GM18502 (cell line): ENCODE measurements around the gene SLC17A9.

Source experiments
- ATAC-seq: cut with Tn5 transposase; IDR thresholded peaks from one replicate; pipeline ENCODE4 v1.9.1; 2021; ENCODE audit warnings: mild to moderate bottlenecking; ENCODE audit not compliant: unreplicated experiment, poor library complexity

Gene SLC17A9, protein sequence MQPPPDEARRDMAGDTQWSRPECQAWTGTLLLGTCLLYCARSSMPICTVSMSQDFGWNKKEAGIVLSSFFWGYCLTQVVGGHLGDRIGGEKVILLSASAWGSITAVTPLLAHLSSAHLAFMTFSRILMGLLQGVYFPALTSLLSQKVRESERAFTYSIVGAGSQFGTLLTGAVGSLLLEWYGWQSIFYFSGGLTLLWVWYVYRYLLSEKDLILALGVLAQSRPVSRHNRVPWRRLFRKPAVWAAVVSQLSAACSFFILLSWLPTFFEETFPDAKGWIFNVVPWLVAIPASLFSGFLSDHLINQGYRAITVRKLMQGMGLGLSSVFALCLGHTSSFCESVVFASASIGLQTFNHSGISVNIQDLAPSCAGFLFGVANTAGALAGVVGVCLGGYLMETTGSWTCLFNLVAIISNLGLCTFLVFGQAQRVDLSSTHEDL

DNA sequence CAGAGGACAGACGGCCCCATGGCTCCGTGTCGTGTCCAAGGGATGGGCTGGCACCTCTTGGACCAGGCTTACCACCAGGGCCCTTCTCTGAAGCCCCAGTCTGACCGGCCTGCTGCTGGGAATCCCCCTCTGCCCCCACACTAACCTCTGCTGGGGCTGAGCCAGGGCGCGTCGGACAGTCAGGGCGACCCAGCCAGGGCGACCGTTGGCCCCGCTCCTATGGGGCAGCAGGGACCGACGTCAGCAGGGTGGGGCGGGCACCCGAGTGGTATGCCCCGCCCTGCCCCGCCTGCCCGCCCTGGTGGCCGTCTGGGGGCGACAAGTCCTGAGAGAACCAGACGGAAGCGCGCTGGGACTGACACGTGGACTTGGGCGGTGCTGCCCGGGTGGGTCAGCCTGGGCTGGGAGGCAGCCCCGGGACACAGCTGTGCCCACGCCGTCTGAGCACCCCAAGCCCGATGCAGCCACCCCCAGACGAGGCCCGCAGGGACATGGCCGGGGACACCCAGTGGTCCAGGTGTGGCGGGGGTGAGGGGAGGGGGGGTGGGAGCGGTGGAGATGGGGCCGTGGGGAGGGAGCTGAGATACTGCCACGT is at the start of gene SLC17A9:
Gene SLC17A9 (plus strand): TSS at position 337 of the 595 bp plus-strand sequence. CDS start 122 bp downstream, at position 459.
- peak; percentile 61 for ATAC-seq

DNA sequence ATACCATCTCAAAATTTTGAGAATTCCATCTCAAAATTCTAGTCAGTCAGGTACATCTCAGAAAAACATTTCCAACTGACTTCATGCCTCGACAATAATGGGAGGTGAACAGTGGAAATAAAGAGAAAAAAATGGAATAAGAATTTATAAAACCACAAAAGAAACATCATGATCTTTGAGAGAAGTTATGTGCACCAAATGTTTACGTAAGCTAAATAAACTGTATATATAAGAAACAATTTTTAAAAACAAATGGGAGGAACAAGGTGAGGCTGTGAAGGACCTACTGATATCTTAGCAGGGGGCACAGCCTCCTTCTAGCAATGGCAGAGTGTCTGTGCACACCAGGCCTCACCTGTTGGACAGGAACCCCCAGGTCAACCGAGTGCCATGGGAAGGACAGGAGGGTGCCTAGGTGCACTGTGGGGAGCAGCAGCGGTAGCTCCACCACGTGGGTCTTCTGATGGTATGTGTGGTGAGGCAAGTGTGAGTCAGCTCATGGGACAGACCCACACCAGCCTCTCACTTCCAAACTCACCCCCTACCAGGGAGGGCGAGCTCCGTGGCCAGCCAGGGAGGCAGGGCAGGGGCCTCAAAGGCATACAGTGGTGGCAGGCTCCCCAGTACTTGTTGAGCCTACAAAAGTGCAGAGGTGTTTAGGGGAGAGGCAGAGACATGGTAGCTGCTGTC is 49.4 kb upstream of the SLC17A9 start:
- no peak for ATAC-seq

DNA sequence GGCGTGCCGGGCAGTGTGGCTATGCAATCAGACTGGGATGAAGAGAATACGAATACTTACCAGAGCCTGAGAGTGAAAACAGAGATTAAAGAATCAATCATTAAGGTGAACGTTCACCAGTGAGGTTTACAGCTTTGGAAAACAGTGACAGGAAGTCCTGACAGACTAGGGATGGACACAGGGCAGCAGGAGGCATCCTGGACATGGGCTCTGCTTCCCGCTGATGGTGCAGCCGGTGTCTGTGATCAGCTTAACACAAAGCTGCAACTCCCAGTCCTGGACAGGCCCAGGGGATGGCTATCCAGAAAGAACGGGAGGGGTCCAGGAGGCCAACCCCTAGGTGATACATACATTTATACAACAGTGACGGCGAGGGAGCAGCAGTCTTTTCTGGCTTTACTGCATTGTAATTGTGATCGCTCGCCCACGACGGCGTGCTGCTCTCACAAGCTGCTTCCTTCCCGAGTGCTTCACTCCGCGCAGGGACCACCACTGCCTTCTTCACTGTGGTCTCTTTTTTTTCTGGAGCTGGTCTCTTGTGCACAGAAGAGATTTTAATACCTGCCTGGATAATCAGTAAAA is 46.9 kb upstream of the SLC17A9 start:
- no peak for ATAC-seq

DNA sequence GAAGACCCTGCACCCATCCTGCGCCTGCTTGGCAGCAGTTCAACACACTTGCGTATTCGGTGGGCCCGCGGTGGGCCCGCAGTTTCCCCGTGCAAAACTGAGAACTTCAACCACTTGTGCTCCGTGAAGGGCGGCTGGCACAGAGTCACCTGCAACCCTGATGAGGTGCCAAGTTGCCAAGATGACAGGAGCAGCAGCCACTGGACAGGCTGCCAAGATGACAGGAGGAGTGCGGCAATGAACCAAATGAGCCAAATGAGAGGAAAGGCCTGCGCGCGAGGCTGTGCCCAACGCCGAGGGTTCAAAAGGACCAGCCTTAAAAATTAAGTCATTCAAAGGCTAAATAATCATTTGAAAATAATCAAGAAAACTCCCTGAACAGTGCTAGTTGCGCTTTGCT is 46.3 kb upstream of the SLC17A9 start:
- ATAC-seq, result no peak

DNA sequence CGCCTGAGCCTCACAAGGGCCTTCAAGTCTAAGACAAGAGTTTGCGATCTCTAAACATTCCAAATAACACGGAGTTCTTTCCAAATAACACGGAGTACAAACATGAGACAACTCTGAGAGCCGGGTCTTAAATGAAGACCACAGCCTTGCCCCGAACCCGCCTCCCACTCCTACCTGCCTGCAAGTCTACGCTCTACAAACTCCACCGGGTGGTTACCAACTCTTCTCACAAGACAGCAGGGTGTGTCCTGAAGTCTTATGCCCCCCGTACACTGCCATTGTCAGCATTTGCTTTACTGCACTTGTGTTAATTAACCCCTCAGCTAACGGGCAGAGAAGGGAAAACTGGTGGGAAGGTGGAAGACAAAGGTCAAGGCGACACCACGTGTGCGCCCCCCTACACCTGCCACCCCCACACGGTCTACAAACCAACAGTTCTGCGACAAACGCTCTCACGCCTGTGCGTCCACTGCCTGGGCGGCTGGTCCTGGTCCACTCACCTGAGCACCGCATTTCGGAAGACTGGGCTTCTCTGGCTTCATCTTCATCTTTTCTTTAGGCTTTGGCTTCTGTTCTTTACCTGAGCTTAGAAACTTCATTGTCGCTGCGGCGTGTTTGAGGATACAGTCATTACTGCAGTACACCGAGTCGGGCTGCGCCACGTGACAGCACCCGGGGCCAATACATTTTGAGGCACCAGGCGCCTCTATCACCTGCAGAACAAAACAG is 45.7 kb upstream of the SLC17A9 start:
- no peak for ATAC-seq

DNA sequence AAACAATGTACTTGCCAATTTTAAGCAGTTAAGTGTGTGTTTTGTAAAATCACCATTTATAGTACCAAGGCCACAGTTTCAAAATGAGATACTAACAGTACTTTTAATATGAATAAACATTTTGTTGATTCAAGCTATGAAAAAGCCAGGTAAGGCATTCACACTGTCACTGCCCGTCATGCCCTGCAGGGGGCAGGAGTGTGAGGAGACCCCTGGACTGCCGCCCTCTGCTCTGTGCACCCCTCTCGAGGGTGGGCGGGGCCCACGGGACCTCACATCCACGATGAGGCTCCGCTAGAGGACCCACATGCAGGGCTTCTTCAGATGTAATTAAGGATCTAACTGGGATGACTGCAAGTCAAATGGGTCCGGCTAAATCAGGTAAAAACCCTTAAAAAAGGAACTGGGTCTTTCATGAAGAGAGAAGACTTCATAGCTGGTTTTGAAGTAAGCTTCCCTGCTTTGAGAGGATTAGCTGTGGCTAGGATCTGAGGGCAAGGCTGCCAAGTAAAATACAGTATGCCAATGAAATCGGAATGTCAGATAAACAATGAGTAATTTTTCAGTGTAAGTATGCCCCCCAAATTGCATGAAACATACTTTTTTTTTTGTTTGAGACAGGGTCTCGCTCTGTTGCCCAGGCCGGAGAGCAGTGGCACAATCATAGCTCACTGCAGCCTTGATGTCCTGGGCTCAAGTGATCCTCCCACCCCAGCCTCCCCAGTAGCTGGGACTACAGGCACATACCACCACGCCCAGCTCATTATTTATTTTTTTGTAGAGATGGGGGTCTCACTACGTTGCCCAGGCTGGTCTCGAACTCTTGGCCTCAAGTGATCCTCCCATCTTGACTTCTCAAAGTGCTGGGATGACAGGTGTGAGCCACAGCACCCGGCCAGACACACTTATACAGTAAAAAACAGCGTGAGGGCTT is 44.9 kb upstream of the SLC17A9 start:
- no peak for ATAC-seq

DNA sequence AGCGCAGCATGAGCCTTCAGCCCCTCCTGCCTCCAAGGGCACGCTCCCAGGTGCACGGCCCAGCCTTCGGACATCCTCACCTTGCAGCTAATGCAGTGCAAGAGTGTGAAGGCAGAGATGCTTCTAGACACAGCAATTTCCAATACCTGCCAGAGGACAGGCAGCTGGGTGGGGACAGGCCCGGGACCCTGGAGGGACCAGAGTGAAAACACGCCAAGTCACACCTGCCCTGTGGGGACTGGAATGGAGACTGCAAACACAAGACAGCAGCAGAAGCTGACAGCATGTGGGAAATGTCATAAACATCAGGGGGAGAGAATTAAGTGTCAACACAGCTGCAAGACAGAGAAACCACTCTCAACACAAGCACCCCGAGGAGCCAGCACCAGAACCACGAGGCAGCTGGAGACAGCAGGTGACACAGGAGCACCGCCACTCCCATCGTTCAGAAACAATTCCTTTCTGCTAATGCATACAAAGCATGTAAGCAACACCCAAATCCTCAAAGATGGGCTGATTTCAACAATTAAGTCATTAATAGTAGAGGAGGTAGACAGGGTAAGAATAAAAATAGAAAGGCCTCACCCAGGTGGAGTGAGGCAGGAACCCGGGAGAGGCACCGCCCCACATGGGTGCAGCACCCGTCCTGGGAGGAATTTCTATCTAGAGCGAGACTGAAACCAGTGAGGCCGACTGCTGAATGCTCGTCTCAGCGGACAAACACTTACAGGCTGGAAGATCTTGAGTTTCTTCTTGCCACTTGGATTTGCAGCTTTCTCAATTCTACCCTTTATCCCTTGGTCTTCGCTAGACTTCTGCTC is 43.3 kb upstream of the SLC17A9 start:
- ATAC-seq, result no peak

DNA sequence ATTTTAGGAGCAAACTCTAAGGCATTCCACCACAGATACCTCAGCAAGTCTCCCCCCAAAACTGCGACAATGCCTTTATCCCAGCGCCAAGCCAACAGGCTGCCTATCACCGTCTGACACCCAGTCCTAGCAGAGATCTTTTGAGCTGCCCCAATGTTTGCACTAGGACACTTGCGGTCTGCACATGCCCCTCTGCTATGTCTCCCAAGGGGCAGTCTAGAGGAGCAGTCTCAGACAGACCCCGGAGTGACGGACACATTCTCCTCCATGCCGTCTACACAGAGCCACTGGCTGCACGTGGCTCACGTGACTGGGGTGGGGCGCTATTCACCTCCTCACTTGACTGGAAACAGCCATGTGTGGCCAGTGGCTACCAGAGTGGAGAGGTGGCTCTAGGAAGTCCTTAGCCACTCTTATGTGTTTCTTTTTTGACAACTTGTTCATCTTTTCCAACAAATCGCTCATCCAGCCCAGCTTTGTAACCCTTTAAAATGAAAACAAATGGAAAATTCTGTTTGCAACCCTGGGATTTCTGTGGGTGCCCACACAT is 42.2 kb upstream of the SLC17A9 start:
- no peak for ATAC-seq

DNA sequence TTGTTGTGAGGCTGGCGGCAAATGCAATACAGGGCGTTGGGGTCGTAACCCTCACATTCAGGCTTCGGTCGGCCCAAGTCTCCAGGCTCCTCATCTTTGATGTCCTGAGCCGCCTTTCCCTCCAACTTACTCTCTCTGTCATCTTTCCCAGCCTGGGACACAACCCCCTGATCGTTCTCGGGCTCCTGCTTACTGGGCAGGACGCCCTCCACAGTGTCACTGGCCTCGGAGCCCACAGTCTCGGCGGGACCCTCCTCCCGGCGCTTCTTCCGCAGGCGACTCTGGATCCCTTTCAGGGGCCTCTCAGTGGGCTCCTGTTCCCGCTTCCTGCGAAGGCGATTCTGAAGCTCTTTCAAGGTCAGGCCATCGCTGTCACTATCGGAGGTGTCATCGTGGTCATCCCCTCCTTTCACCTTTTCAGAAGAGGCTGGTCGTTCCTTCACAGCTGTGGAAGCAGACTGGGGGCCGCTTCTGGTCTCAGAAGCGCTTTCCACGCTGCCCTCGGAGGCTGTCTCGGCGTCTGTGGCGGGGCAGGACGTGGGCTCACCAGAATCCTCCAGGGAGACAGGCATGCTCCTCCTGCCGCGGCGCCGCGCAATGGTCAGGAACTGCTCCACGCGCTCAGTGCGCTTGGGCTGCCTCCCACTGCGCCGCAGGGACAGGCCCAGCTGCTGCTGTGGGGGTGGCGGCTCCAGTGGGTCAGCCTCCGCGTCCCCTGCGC is 41.6 kb upstream of the SLC17A9 start:
- ATAC-seq, result no peak

DNA sequence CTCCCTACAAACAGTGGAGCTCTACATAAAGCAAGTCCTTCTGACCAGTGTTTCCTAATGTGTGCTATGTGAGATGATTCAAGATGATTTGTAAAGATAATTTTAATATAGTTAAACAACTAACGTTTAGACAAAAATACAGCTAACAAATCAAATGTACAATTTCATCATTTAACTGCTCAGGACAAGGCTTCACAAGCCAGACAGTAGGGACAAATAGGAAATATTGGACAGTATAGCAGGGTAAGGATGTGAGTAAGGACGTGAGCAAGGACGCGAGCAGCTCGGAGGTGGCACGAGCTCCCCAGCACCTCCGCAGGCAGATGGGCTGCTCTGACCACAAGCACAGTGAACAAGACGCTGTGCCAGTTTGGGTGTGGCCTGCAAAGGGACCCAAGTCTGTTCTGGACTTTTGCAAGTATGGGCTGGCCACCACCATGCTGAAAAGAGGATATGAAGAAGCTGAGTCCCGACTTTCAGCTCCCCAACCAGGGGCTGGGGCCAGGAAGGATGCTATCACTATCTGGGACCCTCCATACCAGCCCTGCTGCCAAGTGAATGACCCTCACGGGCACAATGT is 40.7 kb upstream of the SLC17A9 start:
- no peak for ATAC-seq

DNA sequence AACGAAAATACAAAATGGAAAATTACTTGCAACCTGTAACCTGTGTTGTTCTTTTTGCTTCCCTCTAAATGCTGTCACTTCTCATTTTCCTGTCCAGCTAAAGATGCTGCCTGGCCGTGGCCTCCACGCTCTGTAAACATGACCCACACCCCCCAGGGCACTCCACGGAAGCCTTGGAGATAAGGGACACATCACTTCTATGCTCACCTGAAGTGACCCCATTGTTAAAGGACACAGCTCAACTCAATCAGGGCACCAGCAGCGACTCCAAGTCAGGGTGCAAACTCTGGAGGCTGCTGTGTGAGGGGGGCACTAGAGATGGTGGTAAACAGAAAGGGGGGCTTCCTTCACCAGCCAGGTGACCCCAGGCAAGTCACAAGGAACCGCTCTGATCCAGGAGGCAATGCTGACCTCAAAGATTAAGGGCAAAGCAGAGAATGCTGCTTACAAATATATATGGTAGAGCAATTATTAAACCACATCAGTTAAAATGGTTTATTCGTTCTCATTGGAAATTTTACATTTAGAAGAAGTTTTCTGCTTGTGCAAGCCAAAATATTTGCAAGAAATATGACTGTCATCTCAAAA is 39.4 kb upstream of the SLC17A9 start:
- no peak for ATAC-seq

DNA sequence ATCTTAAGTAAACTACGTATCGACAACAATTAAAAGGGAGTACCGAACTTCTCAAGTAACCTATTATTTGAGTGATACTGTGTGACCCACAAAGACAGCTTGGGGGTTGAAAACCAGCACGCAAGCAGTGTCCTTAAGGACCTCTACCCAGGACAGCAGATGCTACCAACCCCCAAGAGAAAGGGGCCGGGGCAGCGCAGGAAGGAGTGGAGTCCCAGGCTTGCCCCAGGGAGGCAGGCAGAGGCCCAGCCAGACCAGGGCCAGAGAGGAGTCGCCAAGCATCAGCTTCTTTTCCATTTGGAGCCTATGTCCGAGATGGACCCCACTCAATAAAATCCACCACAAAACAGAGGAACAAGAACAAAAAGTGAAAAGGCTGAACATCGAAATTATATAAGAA is 38.1 kb upstream of the SLC17A9 start:
- ATAC-seq, result no peak

DNA sequence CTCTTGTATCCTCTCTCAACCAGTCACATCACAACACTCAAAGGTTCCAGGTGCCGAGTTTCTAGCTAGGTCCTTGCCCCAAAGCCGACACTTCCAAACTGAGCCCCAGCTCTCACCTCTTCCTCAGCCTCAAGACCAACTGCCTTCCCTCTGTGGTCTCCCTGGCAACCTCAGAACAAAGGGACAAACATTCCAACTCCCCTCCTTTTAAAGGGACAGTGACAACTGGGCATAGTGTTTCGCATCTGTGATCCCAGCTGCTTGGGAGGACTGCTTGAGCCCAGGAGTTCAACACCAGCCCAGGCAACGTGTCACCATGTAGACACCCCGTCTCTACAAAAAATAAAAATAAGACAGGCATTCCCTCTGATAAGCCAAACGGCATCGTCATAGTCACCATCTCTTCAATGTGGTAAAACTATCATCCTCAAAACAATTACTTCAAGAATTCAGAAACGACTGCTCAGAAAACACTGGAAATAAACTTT is 37.5 kb upstream of the SLC17A9 start:
- ATAC-seq, result no peak

DNA sequence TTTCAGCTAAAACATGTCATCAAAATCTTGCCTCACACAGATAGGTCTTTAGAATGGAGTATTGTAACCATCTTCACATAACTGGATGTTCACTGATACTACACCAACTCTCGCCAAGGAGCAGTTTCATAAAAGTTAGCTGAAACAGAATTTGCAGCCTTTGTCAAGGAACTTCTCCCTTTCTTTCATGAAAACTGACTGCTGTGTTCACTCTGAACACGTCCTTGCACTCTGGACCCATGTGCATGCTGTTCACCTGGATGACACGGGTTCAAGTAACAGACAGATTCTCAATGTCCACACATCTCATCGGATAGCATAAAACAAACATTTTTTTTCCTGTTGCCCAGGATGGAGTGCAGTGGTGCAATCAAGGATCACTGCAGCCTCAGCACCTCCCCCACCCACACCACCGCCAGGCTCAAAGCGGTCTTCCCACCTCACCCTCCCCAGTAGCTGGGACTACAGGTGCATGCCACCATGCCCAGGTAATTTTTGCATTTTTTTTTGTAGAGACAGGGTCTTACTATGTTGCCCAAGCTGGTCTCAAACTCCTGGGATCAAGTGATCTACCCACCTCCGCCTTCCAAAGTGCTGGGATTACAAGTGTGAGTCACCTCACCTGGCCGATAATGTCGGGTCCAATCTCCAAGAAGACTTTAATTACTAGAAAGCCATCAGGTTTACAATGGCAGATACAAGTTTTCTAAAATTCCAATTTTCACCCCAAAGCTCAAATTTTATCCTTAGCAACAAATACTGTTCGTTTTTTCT is 35.6 kb upstream of the SLC17A9 start:
- ATAC-seq, result no peak

DNA sequence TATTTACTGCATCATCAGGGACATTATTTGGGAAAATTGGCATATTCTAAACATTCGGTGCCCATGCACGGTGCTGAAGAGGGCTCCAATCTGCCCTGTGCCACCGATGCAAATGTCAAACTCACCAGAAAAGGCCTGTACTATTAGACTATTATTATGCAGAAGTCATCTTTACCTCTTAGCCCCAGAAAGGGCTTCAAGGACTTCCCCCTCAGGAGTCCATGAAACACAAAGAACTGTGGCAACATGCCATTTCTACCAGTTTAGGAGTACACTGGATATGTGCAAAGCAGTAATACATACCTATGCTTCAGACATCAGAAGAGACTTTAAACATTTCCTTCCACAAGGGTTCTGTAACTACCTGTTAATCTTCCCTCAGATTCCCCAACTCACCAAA is 34.8 kb upstream of the SLC17A9 start:
- ATAC-seq, result no peak

DNA sequence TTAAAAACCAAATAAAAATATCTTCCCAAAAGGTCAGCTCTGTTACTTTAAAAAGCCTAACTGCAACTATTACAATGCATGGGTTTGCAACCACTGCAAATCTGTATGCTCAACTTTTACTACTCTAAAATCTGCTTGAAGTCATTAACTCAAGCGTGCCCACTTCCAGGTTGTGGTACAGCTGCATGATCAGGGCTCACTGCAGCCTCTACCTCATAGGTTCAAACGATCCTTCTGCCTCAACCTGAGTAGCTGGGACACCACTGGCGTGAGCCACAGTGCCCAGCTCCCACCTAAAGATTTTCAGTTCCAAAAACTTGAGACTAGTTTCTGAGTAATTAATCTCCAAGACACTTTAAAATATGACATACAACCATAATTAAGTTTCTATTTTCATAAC is 34.4 kb upstream of the SLC17A9 start:
- ATAC-seq, result no peak
